PC-9 (cell line): ENCODE results near the gene CNGA1. TPM values are rescaled to one million over a fixed set of nuclear protein-coding genes. Genes with fewer than 3 reads are reported as not detected.

Experiments used
- BruUV-seq: library from RNA; stranded (reverse); fragments of 400-500 nt; replicated peaks from 2 replicates; lab custom pipeline; 2021; lab: Mats Ljungman, UMichigan
- CTCF ChIA-PET: fragments of 300-600 bp; sonication (Branson Sonifier 250); formaldehyde crosslinking; loops from one replicate; lab custom pipeline; 2022; ENCODE audit warnings: antibody characterized with exemption; lab: Charles Lee
- POLR2A ChIA-PET: fragments of 300-600 bp; sonication (Branson Sonifier 250); formaldehyde crosslinking; loops from one replicate; lab custom pipeline; 2022; ENCODE audit warnings: antibody characterized with exemption; ENCODE audit not compliant: unreplicated experiment; lab: Charles Lee
- DNase-seq, 2 experiments: peaks; one replicate each; pipeline versions ENCODE4 v3.0.0 to v3.0.0-alpha.2; 2015 to 2022; ENCODE audit warnings: mixed read lengths in 1 of 2
- H2AFZ ChIP-seq: fragments of 200-600 bp; sonication (generic); 2 replicates; pipeline ENCODE4 v1.8.1; 2017; ENCODE audit warnings: antibody characterized with exemption
- H3F3A ChIP-seq: fragments of 200-600 bp; sonication (generic); 2 replicates; pipeline ENCODE4 v1.8.1; 2017; ENCODE audit warnings: antibody characterized with exemption, mild to moderate bottlenecking, low read depth; ENCODE audit not compliant: insufficient read depth
- H3K27ac ChIP-seq: fragments of 200-600 bp; sonication (generic); 2 replicates; pipeline ENCODE4 v1.6.1; 2016; ENCODE audit warnings: mixed run types
- H3K27me3 ChIP-seq: fragments of 200-600 bp; sonication (generic); 2 replicates; pipeline ENCODE4 v1.6.1; 2016; ENCODE audit warnings: low read depth, mixed run types; ENCODE audit not compliant: insufficient read depth
- H3K36me3 ChIP-seq: fragments of 200-600 bp; sonication (generic); 2 replicates; pipeline ENCODE4 v1.6.1; 2016; ENCODE audit warnings: low read depth, mixed run types
- H3K4me1 ChIP-seq: fragments of 200-600 bp; sonication (generic); replicated peaks from 2 replicates; pipeline ENCODE4 v1.6.1; 2016; ENCODE audit warnings: mixed run types; ENCODE audit not compliant: insufficient read depth
- H3K4me2 ChIP-seq: fragments of 200-600 bp; sonication (generic); 2 replicates; pipeline ENCODE4 v1.6.1; 2017; ENCODE audit warnings: mixed run types
- H3K4me3 ChIP-seq: fragments of 200-600 bp; sonication (generic); 2 replicates; pipeline ENCODE4 v1.6.1; 2016; ENCODE audit warnings: mixed run types
- H3K79me2 ChIP-seq: fragments of 200-600 bp; sonication (generic); 2 replicates; pipeline ENCODE4 v1.6.1; 2017; ENCODE audit warnings: low read depth, mixed run types
- H3K9me2 ChIP-seq: fragments of 200-600 bp; sonication (generic); 2 replicates; pipeline ENCODE4 v1.8.1; 2017; ENCODE audit warnings: mild to moderate bottlenecking; ENCODE audit not compliant: insufficient read depth
- H3K9me3 ChIP-seq: fragments of 200-600 bp; sonication (generic); 2 replicates; pipeline ENCODE4 v1.8.1; 2016; ENCODE audit warnings: low read depth; ENCODE audit not compliant: insufficient read depth
- H4K20me1 ChIP-seq: fragments of 200-600 bp; sonication (generic); 2 replicates; pipeline ENCODE4 v1.8.1; 2017; ENCODE audit not compliant: insufficient read depth
- EZH2 ChIP-seq: fragments of 200-600 bp; sonication (generic); IDR thresholded peaks from 2 replicates; pipeline ENCODE4 v1.8.0; 2017; ENCODE audit warnings: antibody characterized with exemption, low read depth
- intact Hi-C: fragments of 100-400 bp; cut with micrococcal nuclease; formaldehyde crosslinking; loops from one replicate; pipeline ENCODE4 v1.10.0; 2022; ENCODE audit not compliant: unreplicated experiment
- total RNA-seq: library from RNA; stranded (reverse); gene quantifications from 2 replicates; pipeline ENCODE4 v1.2.3, GENCODE V29; 2021
- TF ChIP-seq, protein P1 (sequence below): fragments of 200-600 bp; sonication (generic); conservative IDR thresholded peaks from 2 replicates; pipeline ENCODE4 v1.6.1; 2017; ENCODE audit warnings: mixed run types, antibody characterized with exemption, mild to moderate bottlenecking, moderate library complexity

CNGA1 gene
- total RNA-seq, 1 experiment from 2014 or later, result 1.8 TPM

DNA sequence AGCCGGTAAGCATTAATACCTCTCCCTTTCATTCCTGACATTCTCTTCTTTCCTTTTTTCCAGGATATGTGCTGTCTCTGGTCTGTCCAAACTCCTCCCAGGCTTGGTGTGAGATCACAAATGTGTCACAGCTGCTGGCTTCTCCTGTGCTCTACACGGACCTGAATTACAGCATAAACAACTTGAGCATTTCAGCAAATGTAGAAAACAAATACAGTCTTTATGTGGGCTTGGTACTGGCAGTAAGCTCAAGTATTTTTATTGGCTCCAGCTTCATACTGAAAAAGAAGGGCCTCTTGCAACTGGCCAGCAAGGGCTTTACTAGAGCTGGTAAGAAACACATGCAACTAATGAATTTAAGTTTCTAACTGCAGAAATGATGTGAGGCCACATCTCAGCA is 8.5 kb upstream of the CNGA1 start:
- no peak for TF ChIP-seq EZH2
- TF ChIP-seq, protein P1, sequence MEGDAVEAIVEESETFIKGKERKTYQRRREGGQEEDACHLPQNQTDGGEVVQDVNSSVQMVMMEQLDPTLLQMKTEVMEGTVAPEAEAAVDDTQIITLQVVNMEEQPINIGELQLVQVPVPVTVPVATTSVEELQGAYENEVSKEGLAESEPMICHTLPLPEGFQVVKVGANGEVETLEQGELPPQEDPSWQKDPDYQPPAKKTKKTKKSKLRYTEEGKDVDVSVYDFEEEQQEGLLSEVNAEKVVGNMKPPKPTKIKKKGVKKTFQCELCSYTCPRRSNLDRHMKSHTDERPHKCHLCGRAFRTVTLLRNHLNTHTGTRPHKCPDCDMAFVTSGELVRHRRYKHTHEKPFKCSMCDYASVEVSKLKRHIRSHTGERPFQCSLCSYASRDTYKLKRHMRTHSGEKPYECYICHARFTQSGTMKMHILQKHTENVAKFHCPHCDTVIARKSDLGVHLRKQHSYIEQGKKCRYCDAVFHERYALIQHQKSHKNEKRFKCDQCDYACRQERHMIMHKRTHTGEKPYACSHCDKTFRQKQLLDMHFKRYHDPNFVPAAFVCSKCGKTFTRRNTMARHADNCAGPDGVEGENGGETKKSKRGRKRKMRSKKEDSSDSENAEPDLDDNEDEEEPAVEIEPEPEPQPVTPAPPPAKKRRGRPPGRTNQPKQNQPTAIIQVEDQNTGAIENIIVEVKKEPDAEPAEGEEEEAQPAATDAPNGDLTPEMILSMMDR, result no peak
- ChIA-PET CTCF (no interaction called here), POLR2A (no interaction called here)
- H3K79me2 ChIP-seq, result peaks cover 7% of the 10 kb centered on the region
- no peak overlapping the region for H3K4me3 ChIP-seq
- peaks cover 51% of the 10 kb centered on the region for H3K36me3 ChIP-seq
- no peaks in the 10 kb centered on the region for H3K9me2 ChIP-seq
- no peak for DNase-seq
- no peaks in the 10 kb centered on the region for H4K20me1 ChIP-seq
- no peaks in the 10 kb centered on the region for H3K27me3 ChIP-seq
- H3F3A ChIP-seq, result no peaks in the 10 kb centered on the region; the same call in 1 of the 2 replicates
- H2AFZ ChIP-seq, result no peak overlapping the region
- H3K4me2 ChIP-seq, result no peak overlapping the region
- H3K4me1 ChIP-seq, result no peaks in the 10 kb centered on the region
- no peak overlapping the region for H3K27ac ChIP-seq
- no TSS peak for BruUV-seq
- H3K9me3 ChIP-seq, result no peaks in the 10 kb centered on the region
- intact Hi-C loops, result no loop called here

DNA sequence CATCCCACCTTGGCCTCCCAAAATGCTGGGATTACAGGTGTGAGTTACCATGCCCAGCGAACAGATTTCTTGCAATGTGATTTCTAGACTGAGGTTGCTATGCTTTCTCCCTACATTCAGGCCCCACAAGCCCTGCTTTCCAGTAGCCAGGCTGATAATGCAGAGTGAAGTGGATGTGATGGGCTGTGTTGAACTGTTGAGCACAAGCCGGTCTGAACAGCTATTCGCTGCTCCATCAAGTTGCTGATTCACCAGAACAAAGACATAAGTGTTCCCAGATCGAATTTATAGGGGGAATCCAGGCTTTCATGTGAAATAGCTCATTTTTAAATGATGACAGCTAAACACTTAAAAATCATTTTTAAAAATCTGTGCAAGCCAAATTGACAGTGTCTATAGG is 8.0 kb upstream of the CNGA1 start:
- CTCF ChIA-PET, result no interaction called here
- no peaks in the 10 kb centered on the region for H4K20me1 ChIP-seq
- H2AFZ ChIP-seq, result no peak overlapping the region
- intact Hi-C loops, result no loop called here
- peaks cover 11% of the 10 kb centered on the region for H3K79me2 ChIP-seq
- peaks cover 51% of the 10 kb centered on the region for H3K36me3 ChIP-seq
- H3K27me3 ChIP-seq, result no peaks in the 10 kb centered on the region
- no peak overlapping the region for H3K4me3 ChIP-seq
- TF ChIP-seq EZH2, result no peak
- TF ChIP-seq, protein P1, result no peak
- no peak for DNase-seq
- H3F3A ChIP-seq, result no peaks in the 10 kb centered on the region; the same call in 1 of the 2 replicates
- POLR2A ChIA-PET, result no interaction called here
- no peak overlapping the region for H3K4me2 ChIP-seq
- no peaks in the 10 kb centered on the region for H3K4me1 ChIP-seq
- no peaks in the 10 kb centered on the region for H3K9me3 ChIP-seq
- no TSS peak for BruUV-seq
- H3K9me2 ChIP-seq, result no peaks in the 10 kb centered on the region
- H3K27ac ChIP-seq, result no peak overlapping the region

DNA sequence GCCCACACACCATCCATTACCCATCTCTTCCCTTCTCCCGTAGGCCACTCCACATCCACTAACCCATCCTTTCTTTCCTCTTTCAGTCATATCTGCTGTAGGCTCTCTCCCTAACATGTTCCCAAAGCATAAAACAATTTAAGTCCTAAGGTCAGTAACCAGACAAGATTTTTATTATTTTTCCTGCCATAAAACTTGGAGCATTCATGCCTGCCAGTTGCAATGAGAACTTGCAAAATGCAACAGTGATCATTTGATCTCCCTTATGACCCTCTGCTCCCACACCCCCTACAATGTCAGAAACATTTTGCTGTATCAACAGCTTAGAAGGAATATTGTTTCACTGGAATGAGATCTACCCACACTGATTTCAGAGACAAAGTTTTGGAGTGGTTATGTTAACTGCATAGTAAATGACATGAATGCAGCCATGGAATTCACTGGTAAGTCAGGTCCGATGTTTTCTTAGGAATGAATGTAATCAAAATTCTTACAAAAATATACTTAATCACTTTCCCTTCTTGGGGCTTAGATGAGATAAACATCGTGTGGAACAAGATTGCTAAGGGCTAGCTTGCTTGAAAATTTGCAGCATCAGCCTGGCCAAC is 5.8 kb upstream of the CNGA1 start:
- Histone ChIP-seq H3K9me3 (no peaks in the 10 kb centered on the region), H3K27me3 (no peaks in the 10 kb centered on the region), H3K4me2 (no peak overlapping the region), H3K4me3 (no peak overlapping the region), H3K36me3 (peaks cover 34% of the 10 kb centered on the region), H3K79me2 (peaks cover 32% of the 10 kb centered on the region), H2AFZ (no peak overlapping the region), H3K27ac (no peak overlapping the region), H3F3A (peaks cover 2% of the 10 kb centered on the region), H3K4me1 (peaks cover 10% of the 10 kb centered on the region; the same call in 1 of the 2 replicates), H3K9me2 (no peaks in the 10 kb centered on the region), H4K20me1 (no peaks in the 10 kb centered on the region)
- TF ChIP-seq, protein P1, result no peak
- TF ChIP-seq EZH2, result no peak
- BruUV-seq, result no TSS peak
- intact Hi-C loops, result no loop called here
- ChIA-PET POLR2A (interaction anchor here (0.6 kb wide), 1 partner anchor 27 kb away, joined by 9 read pairs; no protein-coding TSS in a partner anchor), CTCF (no interaction called here)
- DNase-seq, result no peak
